MM.1S (cell line): ENCODE data around the gene SH3BP1.

Source experiments
- DNase-seq: peaks from one replicate; pipeline ENCODE4 v3.0.0-alpha.2; 2015
- H2AFZ ChIP-seq: fragments of 300-600 bp; sonication (generic); 2 replicates; pipeline ENCODE4 v1.6.0; 2016; ENCODE audit warnings: antibody characterized with exemption, low read length
- H3F3A ChIP-seq: fragments of 300-600 bp; sonication (generic); 2 replicates; pipeline ENCODE4 v1.6.1; 2016; ENCODE audit warnings: mild to moderate bottlenecking, antibody characterized with exemption, low read length, moderate library complexity, mixed read lengths; ENCODE audit not compliant: insufficient read depth
- H3K27ac ChIP-seq: fragments of 300-600 bp; sonication (generic); 2 replicates; pipeline ENCODE4 v1.5.1; 2016; ENCODE audit warnings: mild to moderate bottlenecking, low read length
- H3K27me3 ChIP-seq: fragments of 300-600 bp; sonication (generic); replicated peaks from 2 replicates; pipeline ENCODE4 v1.6.0; 2016; ENCODE audit warnings: low read length; ENCODE audit not compliant: insufficient read depth
- H3K36me3 ChIP-seq: fragments of 300-600 bp; sonication (generic); replicated peaks from 2 replicates; pipeline ENCODE4 v1.6.1; 2016; ENCODE audit warnings: mild to moderate bottlenecking, low read length, mixed read lengths; ENCODE audit not compliant: insufficient read depth
- H3K4me1 ChIP-seq: fragments of 300-600 bp; sonication (generic); 2 replicates; pipeline ENCODE4 v1.6.1; 2016; ENCODE audit warnings: low read length, mixed read lengths
- H3K4me2 ChIP-seq: fragments of 300-600 bp; sonication (generic); 2 replicates; pipeline ENCODE4 v1.6.0; 2016; ENCODE audit warnings: low read depth, low read length
- H3K4me3 ChIP-seq: fragments of 300-600 bp; sonication (generic); 2 replicates; pipeline ENCODE4 v1.5.1; 2016; ENCODE audit warnings: low read length, mixed read lengths
- H3K79me2 ChIP-seq: fragments of 300-600 bp; sonication (generic); 2 replicates; pipeline ENCODE4 v1.6.1; 2016; ENCODE audit warnings: mixed run types, low read length, mixed read lengths
- H3K9ac ChIP-seq: fragments of 300-600 bp; sonication (generic); 2 replicates; pipeline ENCODE4 v1.6.1; 2016; ENCODE audit warnings: low read length, mixed read lengths
- H3K9me2 ChIP-seq: fragments of 300-600 bp; sonication (generic); replicated peaks from 2 replicates; pipeline ENCODE4 v1.6.1; 2016; ENCODE audit warnings: mild to moderate bottlenecking, low read length, mixed read lengths; ENCODE audit not compliant: insufficient read depth
- H3K9me3 ChIP-seq: fragments of 300-600 bp; sonication (generic); replicated peaks from 2 replicates; pipeline ENCODE4 v1.6.1; 2016; ENCODE audit warnings: mild to moderate bottlenecking, low read length, mixed read lengths; ENCODE audit not compliant: insufficient read depth
- H4K20me1 ChIP-seq: fragments of 300-600 bp; sonication (generic); 2 replicates; pipeline ENCODE4 v1.6.1; 2016; ENCODE audit warnings: mild to moderate bottlenecking, low read length, moderate library complexity, mixed read lengths; ENCODE audit not compliant: insufficient read depth
- EZH2 ChIP-seq: fragments of 300-600 bp; sonication (generic); optimal IDR thresholded peaks from 2 replicates; pipeline ENCODE3; 2017; ENCODE audit warnings: low read depth, mild to moderate bottlenecking, antibody characterized with exemption, low read length, mixed read lengths
- EZH2phosphoT487 ChIP-seq: fragments of 300-600 bp; sonication (generic); IDR thresholded peaks from 2 replicates; pipeline ENCODE4 v1.6.1; 2018; ENCODE audit warnings: antibody characterized with exemption, low read length
- TF ChIP-seq, protein P1 (sequence below): fragments of 300-600 bp; sonication (generic); IDR thresholded peaks from 2 replicates; pipeline ENCODE4 v1.5.1; 2016; ENCODE audit warnings: antibody characterized with exemption, low read length, mixed read lengths

SH3BP1 gene

DNA sequence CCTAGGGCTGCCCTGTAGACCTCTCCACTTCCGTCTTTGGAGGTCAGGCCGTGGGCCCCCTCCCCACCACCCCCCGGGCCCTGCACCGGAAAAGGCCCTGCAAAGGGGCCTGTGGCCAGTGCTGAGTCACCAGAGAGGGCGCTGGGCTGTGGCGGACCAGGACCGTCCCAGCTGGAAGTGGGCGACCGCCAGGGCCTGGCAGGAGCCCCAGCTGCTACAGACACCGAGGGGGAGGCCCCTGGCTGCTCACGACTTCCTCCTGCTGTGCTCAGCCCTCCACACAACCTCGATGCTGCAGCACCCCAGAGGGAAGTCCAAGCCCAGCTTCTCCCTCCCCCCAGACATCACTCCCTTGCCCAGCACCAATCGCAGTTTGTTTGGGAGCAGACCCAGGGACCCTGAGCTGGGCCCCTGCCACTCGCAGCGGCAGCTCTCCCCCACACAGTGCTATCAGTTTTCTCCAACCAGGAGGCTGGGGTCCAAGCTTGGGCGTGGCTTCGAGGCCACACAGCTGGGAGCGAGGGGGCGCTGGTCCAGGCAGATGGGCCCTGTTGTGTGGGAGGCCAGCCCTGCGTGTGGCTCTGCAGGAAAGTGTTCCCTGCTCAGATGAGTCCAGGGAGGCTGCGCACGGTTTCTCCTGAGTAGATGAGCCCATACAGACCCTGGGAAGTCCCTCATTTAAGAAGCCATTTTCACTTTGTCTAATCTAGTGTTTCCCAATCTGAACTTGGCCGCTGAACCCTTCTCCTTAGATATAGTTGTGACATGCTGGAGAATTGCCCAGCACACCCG, 5.6 kb upstream of the SH3BP1 start:
- H3K4me1 ChIP-seq: peaks cover 24% of the 10 kb centered on the region
- no peaks in the 10 kb centered on the region for H3K27me3 ChIP-seq
- H2AFZ ChIP-seq: no peak overlapping the region
- peaks cover 26% of the 10 kb centered on the region for H3F3A ChIP-seq
- TF ChIP-seq, protein P1, sequence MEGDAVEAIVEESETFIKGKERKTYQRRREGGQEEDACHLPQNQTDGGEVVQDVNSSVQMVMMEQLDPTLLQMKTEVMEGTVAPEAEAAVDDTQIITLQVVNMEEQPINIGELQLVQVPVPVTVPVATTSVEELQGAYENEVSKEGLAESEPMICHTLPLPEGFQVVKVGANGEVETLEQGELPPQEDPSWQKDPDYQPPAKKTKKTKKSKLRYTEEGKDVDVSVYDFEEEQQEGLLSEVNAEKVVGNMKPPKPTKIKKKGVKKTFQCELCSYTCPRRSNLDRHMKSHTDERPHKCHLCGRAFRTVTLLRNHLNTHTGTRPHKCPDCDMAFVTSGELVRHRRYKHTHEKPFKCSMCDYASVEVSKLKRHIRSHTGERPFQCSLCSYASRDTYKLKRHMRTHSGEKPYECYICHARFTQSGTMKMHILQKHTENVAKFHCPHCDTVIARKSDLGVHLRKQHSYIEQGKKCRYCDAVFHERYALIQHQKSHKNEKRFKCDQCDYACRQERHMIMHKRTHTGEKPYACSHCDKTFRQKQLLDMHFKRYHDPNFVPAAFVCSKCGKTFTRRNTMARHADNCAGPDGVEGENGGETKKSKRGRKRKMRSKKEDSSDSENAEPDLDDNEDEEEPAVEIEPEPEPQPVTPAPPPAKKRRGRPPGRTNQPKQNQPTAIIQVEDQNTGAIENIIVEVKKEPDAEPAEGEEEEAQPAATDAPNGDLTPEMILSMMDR: no peak
- TF ChIP-seq EZH2phosphoT487 (no peak), EZH2 (no peak)
- no peaks in the 10 kb centered on the region for H3K36me3 ChIP-seq
- no peaks in the 10 kb centered on the region for H4K20me1 ChIP-seq
- no peaks in the 10 kb centered on the region for H3K9me2 ChIP-seq
- no peak overlapping the region for H3K27ac ChIP-seq
- no peak overlapping the region for H3K4me3 ChIP-seq
- H3K4me2 ChIP-seq: no peak overlapping the region
- DNase-seq: no peak
- no peak overlapping the region for H3K9ac ChIP-seq
- H3K79me2 ChIP-seq: no peaks in the 10 kb centered on the region
- H3K9me3 ChIP-seq: no peaks in the 10 kb centered on the region

DNA sequence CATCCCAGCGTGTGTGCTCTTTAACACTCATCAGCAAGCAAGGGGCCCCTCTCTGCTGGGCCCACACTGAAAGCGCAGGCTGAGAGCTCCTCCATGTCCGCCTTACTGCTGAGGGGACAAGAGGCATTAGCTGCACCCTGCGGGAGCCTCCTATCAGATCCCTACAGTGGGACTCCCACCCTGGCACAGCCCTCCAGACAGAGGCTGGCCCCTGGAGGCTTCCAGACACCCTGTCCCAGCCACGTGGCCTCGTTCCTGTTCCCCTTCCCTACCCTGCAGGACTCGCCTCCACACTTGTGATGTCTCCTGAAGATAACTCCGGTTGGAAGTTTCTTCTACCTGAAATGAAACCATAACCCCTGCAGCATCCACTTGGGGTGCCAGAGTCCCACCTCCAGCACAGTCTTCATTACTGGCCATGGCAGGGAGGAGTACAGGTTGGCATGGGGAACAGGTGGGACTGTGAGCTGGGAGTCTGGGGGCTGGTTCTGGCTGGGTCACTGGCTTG, 5.0 kb upstream of the SH3BP1 start:
- TF ChIP-seq, protein P1: peak; percentile 16
- no peak for TF ChIP-seq EZH2phosphoT487
- no peak overlapping the region for H2AFZ ChIP-seq

DNA sequence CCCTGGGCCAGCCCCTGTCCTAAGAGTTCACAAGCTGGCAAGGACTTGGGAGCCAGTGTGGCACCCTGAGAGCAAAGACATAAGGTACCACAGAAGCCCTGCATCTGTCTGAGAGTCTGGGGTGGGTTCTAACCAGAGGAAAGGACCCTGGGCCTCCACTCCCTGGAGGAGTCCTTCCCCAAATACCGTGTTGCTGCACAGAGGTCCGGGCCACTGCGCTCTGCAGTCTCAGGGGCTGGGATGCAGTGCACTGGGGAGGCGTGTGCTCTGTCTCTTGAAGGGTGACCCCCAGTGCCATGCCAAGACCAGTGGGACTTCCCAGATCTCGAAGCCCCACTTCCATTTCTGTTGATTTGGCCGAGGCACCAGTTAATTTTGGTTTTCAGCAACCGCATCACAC, 4.3 kb upstream of the SH3BP1 start:
- H3K36me3 ChIP-seq: no peaks in the 10 kb centered on the region
- H3K4me2 ChIP-seq: no peak overlapping the region
- DNase-seq: no peak
- no peak overlapping the region for H3K9ac ChIP-seq
- H3K79me2 ChIP-seq: peaks cover 6% of the 10 kb centered on the region
- H3K9me2 ChIP-seq: no peaks in the 10 kb centered on the region
- H2AFZ ChIP-seq: no peak overlapping the region
- H3F3A ChIP-seq: peaks cover 34% of the 10 kb centered on the region
- H4K20me1 ChIP-seq: no peaks in the 10 kb centered on the region
- H3K27ac ChIP-seq: no peak overlapping the region
- TF ChIP-seq, protein P1: no peak
- no peak for TF ChIP-seq EZH2phosphoT487
- TF ChIP-seq EZH2: no peak
- H3K9me3 ChIP-seq: no peaks in the 10 kb centered on the region
- no peaks in the 10 kb centered on the region for H3K27me3 ChIP-seq
- peaks cover 27% of the 10 kb centered on the region for H3K4me1 ChIP-seq
- no peak overlapping the region for H3K4me3 ChIP-seq

More for the DNA sequence above, 5.0 kb upstream of the SH3BP1 start:
- no peak overlapping the region for H3K4me3 ChIP-seq
- H3K9me2 ChIP-seq: no peaks in the 10 kb centered on the region
- no peak overlapping the region for H3K4me2 ChIP-seq
- no peaks in the 10 kb centered on the region for H3K9me3 ChIP-seq
- no peaks in the 10 kb centered on the region for H3K27me3 ChIP-seq
- no peaks in the 10 kb centered on the region for H3K36me3 ChIP-seq
- H3K4me1 ChIP-seq: peaks cover 27% of the 10 kb centered on the region
- H3K27ac ChIP-seq: no peak overlapping the region
- H3F3A ChIP-seq: peaks cover 33% of the 10 kb centered on the region
- DNase-seq: no peak
- H4K20me1 ChIP-seq: no peaks in the 10 kb centered on the region
- H3K9ac ChIP-seq: no peak overlapping the region
- H3K79me2 ChIP-seq: no peaks in the 10 kb centered on the region
